ENCODE results near the gene SLC35F4.

DNA sequence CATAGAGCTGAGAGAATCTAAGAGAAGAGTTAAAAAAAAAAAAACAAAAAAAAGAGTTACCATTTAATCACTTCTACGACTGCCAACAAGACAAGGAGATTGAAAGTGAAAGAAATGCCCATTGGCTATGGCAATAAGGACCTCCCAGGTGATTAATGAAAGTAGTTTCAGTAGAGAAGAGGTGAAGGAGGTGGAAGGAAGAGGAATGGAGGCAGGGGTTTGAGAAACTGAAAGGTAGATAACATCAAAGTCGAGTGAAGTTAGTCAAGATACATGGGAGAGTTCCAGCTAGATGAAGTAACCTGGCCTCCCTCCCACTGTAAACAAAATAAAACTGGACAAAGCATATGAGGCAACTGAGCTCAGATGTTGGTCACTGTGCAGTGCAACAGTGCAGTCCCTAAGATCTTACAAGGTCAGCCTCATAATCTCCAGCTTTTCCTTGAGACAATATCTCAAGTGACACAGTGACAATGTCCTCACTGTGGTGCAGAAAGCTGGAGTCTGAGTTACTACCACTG lies 254.3 kb downstream of the SLC35F4 start:
- TF ChIP-seq FOXA1 (IDR thresholded peaks at IDR 0.05) (no peak), BHLHE40 (IDR thresholded peaks at IDR 0.05; ENCODE audit: borderline replicate concordance) (no peak), TARDBP (IDR thresholded peaks at IDR 0.05) (no peak), FOXK2 (IDR thresholded peaks at IDR 0.05) (no peak), SP1 (IDR thresholded peaks at IDR 0.05) (no peak), ARNT (IDR thresholded peaks at IDR 0.05) (no peak), LEF1 (IDR thresholded peaks at IDR 0.05; ENCODE audit: borderline replicate concordance) (no peak), CTBP1 (IDR thresholded peaks at IDR 0.05; ENCODE audit: borderline replicate concordance) (no peak)

All from HEK293T (cell line).